RWPE2 (cell line): ENCODE results near the gene LRRC27.

Experiments used
- ATAC-seq: fragments of 200-7000 bp; cut with Tn5 transposase; 3 replicates; pipeline ENCODE4 v1.9.1; 2021; ENCODE audit warnings: low read depth
- DNase-seq: peaks from one replicate; pipeline ENCODE4 v3.0.0-alpha.2; 2020; ENCODE audit warnings: low spot score
- H3K27ac ChIP-seq: fragments of 450-650 bp; 2 replicates; pipeline ENCODE4 v1.5.1; 2017; ENCODE audit warnings: mild to moderate bottlenecking; ENCODE audit not compliant: poor library complexity, severe bottlenecking
- H3K27me3 ChIP-seq: fragments of 250-450 bp; sonication (Bioruptor Pico); 2 replicates; pipeline ENCODE4 v1.5.1; 2021; ENCODE audit warnings: mild to moderate bottlenecking, moderate library complexity; ENCODE audit not compliant: insufficient read depth, poor library complexity, severe bottlenecking
- H3K36me3 ChIP-seq: fragments of 250-450 bp; sonication (Bioruptor Pico); 2 replicates; pipeline ENCODE4 v1.5.1; 2020; ENCODE audit warnings: low read depth, mild to moderate bottlenecking, moderate library complexity
- H3K4me1 ChIP-seq: fragments of 250-450 bp; sonication (Bioruptor Pico); 2 replicates; pipeline ENCODE4 v1.5.1; 2021; ENCODE audit warnings: mild to moderate bottlenecking, moderate library complexity; ENCODE audit not compliant: insufficient read depth, poor library complexity, severe bottlenecking
- H3K4me3 ChIP-seq: fragments of 250-450 bp; sonication (Bioruptor Pico); 2 replicates; pipeline ENCODE4 v1.5.1; 2021; ENCODE audit warnings: mild to moderate bottlenecking, moderate library complexity; ENCODE audit not compliant: severe bottlenecking
- H3K9me3 ChIP-seq: fragments of 250-450 bp; sonication (Bioruptor Pico); 2 replicates; pipeline ENCODE4 v1.5.1; 2021; ENCODE audit warnings: mild to moderate bottlenecking, moderate library complexity; ENCODE audit not compliant: severe bottlenecking
- TF ChIP-seq, protein P1 (sequence below): fragments of 450-650 bp; IDR thresholded peaks from one replicate; pipeline ENCODE4 v1.5.1; 2017; ENCODE audit warnings: mild to moderate bottlenecking, moderate library complexity; ENCODE audit not compliant: poor library complexity, severe bottlenecking

Gene LRRC27

GRCh38 chr10:132422903-132423825 is 91.2 kb downstream of the LRRC27 start:
- H3K27me3 ChIP-seq = no peaks in the 10 kb centered on the region
- ATAC-seq (no peak), DNase-seq (no peak)
- TF ChIP-seq, protein P1, sequence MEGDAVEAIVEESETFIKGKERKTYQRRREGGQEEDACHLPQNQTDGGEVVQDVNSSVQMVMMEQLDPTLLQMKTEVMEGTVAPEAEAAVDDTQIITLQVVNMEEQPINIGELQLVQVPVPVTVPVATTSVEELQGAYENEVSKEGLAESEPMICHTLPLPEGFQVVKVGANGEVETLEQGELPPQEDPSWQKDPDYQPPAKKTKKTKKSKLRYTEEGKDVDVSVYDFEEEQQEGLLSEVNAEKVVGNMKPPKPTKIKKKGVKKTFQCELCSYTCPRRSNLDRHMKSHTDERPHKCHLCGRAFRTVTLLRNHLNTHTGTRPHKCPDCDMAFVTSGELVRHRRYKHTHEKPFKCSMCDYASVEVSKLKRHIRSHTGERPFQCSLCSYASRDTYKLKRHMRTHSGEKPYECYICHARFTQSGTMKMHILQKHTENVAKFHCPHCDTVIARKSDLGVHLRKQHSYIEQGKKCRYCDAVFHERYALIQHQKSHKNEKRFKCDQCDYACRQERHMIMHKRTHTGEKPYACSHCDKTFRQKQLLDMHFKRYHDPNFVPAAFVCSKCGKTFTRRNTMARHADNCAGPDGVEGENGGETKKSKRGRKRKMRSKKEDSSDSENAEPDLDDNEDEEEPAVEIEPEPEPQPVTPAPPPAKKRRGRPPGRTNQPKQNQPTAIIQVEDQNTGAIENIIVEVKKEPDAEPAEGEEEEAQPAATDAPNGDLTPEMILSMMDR = no peak
- H3K4me1 ChIP-seq = peaks cover 30% of the 10 kb centered on the region
- no peaks in the 10 kb centered on the region for H3K36me3 ChIP-seq
- no peak overlapping the region for H3K4me3 ChIP-seq
- H3K9me3 ChIP-seq = no peaks in the 10 kb centered on the region
- no peak overlapping the region for H3K27ac ChIP-seq

DNA sequence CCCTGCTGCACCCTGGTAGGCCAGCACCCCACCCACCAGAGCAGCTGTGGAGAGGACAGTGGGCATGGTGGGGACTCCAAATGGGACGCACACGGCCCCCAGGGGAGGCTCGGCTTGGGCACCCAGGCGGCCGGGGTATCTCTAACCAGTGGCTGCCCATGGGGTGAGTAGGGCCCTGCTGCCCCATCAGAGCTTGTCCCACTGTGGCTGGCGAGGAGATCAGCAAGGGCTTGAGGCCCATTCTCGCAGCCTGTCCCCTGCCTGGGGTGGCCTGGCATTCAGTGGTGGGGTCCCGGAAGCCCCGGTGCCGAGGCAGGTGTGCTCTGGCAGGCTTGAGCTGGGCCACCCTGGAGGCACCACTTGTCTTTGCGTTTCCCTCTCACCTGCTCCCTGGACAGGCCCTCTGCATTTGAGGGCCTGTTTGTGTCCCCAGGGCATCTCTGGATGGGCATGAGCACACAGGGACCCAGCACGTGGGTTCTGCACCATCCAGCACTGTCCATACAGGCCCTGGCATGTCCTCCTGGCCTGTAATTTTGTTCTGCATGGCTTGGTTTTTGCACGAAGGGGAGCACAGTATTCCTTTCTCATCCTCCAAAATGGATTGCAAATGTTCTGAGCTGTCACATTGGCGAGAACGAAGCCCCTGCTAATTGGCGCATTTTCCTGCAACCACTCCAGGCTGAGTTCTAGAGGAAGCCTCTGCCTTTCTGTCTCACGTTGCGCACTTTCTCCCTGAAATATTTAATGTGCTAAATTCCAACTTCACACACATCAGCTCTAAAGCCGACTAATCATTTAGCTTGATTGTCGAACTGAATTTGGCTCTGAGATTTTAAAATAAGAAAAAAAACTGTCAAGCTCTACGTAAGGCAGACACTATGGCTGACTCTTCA is 92.2 kb downstream of the LRRC27 start:
- Histone ChIP-seq H3K4me3 (no peak overlapping the region), H3K27ac (no peak overlapping the region)
- ATAC-seq = no peak; the same call in 2 of the 3 replicates

GRCh38 chr10:132425029-132425756 is 93.2 kb downstream of the LRRC27 start:
- Histone ChIP-seq H3K4me3 (no peak overlapping the region), H3K9me3 (no peaks in the 10 kb centered on the region), H3K27me3 (no peaks in the 10 kb centered on the region), H3K36me3 (no peaks in the 10 kb centered on the region), H3K4me1 (peaks cover 19% of the 10 kb centered on the region), H3K27ac (no peak overlapping the region)
- DNase-seq (no peak), ATAC-seq (no peak)
- TF ChIP-seq, protein P1 = no peak

More for the DNA sequence above, 92.2 kb downstream of the LRRC27 start:
- H3K9me3 ChIP-seq = no peaks in the 10 kb centered on the region
- no peaks in the 10 kb centered on the region for H3K36me3 ChIP-seq
- TF ChIP-seq, protein P1 = no peak
- no peak for DNase-seq
- H3K4me1 ChIP-seq = peaks cover 19% of the 10 kb centered on the region
- H3K27me3 ChIP-seq = no peaks in the 10 kb centered on the region

DNA sequence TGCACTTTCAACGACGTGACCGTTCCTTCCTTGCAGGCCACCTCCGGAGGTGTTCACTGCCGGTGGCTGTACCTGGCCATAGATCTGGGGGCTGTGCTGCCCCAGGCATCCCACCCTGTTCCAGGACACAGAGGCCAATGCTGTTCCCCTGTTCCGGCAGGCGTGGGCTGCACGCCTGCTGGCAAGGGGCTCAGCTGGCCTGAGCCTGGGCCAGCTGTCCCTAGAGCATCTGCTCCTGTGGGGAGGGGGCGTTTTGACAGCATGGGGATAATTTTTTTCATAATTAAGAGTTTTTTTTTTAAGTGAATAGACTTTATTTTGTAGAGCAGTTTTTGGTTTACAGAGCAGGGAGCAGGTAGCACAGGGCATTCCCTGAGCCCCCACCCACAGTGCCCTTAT is 93.8 kb downstream of the LRRC27 start:
- DNase-seq = no peak
- no peak for ATAC-seq
- H3K27me3 ChIP-seq = no peaks in the 10 kb centered on the region
- no peaks in the 10 kb centered on the region for H3K36me3 ChIP-seq
- no peak overlapping the region for H3K27ac ChIP-seq
- H3K4me1 ChIP-seq = peaks cover 19% of the 10 kb centered on the region
- H3K9me3 ChIP-seq = no peaks in the 10 kb centered on the region
- TF ChIP-seq, protein P1 = no peak
- H3K4me3 ChIP-seq = no peak overlapping the region
